HG02938 (cell line): Measurements from ENCODE around the gene ADCY4.
"Not testable (repeated sequence)": the region's sequence is repeated elsewhere in the genome, so short reads cannot be mapped to it uniquely, and the experiment has no call there.

Experiments
- ATAC-seq: cut with Tn5 transposase; IDR thresholded peaks from one replicate; pipeline ENCODE4 v1.9.1; 2021; ENCODE audit warnings: mild to moderate bottlenecking, moderate library complexity; ENCODE audit not compliant: unreplicated experiment

Gene ADCY4

DNA sequence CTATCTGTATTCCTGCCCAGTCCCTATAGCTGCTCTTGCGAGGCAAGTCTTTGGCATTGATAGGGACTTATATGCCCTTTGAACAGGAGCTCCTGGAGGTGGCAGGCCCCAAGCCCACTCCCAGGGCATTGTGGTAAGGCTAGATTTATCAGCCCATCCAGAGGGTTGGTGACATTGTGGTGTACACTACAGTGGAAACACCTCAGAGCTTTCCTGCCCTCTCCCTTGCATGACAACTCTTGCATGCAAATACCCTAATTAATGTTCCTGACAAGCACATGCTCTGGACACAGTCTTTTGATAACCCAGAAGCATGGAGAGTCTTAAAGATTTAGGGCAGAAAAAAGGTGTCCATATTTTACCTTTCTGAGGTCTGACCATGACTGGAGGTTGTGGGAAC, 5.7 kb upstream of the ADCY4 start:
- no peak for ATAC-seq

DNA sequence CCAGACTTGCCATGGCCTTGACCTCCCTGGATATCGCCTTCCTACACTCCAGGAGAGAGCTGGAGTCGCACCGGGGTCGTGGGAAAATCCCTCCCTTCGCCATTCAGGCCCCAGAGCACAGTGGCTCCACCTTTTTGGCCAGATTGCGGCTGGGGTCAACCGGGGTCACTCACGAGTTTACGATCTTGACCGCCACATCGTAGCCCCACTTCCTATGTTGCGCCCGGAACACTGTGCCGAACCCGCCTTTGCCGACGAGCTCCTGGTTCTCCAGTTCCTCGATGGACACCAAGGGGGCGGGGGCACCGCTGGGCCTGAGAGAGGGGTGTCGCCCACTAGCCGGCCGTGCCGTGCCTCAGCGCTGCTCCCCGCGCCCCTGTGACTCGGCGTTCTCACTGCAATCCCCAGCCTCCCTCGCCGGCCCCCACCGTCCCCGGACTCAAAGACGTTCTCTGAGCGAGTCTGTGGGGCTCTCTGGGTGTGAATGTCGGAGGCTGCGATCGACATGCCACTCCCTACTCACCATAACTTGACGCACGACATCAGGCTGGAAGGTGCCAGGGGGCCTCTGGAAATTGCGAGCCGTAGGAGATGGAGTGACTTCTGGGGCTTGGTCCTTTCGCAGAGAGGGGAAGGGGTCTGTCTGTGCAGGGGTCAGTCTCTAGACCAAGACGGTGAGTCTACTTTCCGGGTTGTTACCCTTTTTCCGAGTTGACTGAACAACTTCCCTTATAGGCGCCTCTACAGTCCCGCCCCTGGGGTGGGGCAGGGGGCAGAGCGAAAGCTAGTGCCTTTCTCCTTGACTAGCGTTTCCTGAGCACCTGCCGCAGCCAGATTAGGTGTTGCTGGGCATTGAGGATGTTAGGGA, 4.6 kb upstream of the ADCY4 start, which contains the start of gene RIPK3:
Gene RIPK3 (minus strand): TSS at position 708 of the 868 bp plus-strand sequence. CDS start 165 bp downstream, at position 543.
- ATAC-seq = peak; percentile 65

DNA sequence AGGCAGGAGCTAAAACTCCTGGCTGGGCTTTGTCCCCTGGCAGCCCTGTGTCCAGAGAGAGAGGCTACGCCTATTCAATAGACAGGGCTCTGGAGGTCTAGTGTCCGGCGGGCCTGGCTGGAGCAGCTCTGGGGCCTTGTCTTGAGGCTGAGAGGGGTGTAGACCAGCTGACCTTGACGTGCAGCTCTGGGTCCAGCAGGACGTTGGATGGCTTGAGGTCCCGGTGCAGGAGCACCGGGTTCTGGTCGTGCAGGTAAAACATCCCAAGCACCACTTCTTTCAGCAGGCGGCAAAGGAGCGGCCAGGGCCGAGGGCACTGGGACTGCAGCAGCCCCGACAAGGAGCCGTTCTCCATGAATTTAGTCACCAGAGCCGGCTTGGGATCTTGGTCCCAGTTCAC, 4.0 kb upstream of the ADCY4 start:
- no peak for ATAC-seq

DNA sequence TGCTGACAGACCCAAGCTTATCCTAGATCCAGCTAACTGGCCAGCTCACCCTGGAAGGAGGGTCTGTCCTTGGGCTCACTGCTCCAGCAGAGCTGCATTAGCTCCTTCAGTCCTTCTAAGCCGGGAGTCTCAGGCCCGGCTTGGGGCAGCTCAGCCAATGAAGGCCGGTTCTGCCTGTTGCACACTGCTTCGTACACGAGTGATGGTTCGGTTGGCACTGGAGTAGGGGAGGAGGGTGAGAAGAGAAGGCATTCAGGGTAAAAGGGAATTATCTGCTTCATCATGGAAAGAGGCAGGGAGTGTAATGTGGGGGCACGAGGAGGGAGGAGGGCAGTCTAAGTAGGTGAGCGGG, 2.9 kb upstream of the ADCY4 start:
- no peak for ATAC-seq

DNA sequence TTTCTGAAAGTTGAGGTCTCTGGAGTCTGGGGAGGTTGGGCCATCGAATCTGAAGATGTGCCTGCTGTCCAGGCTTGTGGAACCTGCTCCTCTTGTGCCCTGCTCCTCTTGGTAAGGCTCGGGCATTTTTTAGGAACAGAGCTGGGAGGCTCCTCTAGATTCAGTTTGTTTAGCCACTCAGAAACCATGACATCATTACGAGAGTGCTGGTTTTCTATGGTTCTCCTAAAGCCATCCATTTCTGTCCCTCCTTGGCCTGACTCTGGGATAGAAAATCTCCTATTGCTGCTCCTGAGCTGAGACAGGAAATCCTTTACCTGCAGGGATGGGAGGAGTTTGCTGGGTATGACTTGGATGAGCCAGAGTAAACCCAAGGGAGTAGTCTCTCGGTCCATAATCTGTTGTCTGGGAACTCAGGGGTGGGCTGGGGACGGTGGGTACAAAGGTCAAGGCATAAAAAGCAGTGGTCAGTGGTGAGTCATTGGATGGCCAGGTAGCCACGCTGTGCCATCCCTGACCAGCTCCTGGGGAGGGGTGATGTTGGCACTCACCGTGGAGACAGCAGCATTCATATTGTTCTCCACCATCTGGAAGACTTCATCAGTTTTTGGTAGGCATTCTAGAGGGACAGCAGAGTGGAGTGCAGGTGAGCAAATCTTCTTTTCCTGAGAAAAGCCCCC, 2.4 kb upstream of the ADCY4 start:
- no peak for ATAC-seq

DNA sequence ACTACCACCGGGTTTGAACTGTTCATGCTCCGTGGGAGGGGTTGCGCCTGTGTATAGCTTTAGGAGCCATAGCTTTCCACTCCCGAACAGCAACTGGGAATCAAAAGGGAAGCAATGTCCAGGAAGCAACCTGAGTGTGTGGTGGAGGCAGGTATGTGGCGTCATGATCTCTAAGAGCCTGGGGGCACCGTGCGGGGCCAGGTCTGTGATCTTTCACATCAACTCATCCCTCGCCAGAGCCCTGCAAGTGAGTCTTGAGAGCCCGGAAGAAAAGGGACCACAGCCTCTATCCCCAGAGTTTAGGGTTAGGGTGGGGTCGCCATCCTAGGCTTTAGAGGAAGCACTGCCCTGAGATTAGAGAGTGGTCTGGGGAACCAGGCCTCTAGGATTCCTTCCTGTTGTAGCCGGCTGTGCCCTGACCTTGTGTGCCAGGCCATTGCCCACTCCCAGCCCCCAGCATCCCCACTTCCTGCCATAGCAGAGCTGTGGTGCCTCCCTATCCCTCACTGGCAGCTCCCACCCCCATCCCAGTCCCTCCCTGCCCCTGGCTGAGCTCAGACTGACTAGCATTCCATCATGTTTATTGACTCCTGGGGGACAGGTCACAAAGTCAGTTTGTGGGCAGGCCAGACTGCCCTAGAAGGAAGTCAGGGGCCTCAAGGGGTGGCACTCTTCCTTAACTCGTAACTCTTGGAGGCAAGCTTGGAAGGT, 745 bp upstream of the ADCY4 start:
- no peak for ATAC-seq

DNA sequence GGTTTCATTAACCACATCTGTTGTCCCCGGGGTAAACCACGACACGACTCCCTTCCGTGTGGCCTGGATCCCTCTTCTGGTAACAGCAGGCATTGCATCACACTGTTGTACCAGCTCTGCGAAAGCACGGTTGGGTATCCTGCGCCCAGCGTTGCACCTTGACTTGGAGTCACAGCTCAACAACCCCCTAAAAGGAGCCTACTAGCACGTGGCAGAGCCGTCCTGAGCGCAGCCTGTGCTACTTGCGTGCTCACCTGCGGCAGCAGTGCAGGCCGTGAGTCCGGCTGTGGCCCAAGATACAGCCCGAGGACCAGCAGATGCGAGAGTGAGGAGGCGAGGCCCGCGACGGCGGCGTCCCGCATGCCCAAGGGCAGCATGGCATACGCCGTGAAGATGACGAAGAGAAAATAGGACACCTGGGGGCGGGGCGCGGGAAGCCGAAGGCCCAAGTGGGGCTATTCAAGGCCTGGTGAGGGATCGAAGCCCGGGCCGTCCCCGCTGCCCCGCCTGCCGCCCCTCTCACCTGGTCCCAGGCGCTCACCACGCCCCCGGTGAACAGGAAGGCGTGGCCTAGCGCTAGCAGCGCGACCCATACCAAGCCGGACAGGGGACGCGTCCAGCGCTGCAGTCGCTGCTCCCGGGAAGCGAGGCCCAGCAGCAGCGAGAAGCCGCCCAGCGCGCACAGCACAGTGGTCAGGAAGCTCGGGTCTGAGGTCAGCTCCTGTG, 2.4 kb downstream of the ADCY4 start:
- peak; percentile 83 for ATAC-seq

DNA sequence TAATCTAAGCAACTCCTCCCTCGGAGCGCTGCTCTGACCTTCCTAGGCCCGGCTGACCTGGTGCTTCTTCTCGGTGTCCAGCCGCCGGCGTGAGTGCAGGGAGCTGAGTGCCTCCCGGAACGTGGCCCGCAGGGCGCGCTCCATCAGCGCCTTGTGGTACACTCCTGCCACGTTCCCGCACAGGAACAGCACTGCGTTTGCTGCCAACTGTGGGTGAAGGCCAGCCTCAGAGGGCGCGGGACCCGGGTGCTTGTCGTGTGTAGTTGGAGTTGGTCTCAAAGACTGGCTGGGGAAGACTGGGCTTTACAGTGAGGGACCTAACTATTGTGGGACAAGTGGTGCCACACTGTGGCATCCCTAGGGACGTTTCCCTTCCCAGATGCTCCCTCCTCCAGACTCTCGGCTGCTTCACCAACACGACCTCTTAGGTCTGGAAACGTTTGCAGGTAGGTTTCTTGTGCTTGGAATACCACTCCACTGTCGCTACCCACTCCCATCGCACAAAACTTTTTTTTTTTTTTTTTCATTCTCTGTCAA, 3.1 kb downstream of the ADCY4 start:
- no peak for ATAC-seq

DNA sequence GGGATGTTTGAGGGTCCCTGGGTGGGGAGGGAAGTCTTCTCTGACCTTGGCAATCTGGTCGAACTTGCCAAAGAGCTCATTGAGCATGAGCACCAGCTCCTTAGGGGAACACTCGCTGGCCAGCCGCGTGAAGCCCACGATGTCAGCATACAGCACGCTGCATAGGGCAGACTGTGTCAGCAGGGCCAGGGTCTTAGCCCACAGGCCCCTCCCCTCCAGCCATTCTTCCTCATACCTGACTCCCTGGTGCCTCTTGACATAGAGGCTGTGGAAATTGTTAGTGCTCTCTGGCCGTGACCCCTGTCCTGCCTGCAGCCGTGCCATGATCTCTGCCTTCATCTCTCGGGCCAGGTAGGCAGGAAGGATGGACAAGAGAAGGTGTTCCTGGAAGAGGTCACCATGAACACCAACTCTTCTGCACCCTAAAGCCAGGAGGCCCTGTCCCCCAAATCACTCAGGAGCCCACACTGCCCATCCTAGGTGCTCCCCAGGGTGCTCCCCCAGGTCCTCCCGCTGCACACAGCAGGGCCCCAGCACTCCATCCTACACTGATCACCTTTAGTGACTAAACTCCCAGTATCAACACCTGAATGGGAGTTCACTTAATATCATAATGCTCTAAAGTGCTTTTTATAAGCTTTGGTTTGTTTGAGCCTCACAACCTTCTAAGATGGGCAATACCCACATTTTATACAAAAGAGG, 3.7 kb downstream of the ADCY4 start:
- ATAC-seq = no peak

DNA sequence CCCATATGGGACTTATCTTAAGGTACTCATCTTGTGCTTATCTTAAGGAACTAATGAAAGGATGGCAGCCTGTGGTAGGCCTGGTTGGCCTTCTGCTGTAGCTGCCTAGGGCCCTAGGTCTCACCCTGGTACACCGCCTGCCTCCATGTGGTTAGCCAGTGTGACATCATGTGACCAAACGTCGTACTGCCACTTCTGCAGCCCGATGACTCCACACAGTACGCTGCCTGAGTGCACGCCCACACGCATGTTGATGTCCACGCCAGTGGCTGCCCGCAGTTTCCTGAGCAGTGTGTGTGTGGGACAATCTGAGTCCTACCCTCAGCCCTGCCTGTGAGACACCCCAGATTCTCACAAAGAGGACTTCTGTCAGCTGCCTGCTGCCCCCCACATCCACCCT, 5.1 kb downstream of the ADCY4 start:
- no peak for ATAC-seq

DNA sequence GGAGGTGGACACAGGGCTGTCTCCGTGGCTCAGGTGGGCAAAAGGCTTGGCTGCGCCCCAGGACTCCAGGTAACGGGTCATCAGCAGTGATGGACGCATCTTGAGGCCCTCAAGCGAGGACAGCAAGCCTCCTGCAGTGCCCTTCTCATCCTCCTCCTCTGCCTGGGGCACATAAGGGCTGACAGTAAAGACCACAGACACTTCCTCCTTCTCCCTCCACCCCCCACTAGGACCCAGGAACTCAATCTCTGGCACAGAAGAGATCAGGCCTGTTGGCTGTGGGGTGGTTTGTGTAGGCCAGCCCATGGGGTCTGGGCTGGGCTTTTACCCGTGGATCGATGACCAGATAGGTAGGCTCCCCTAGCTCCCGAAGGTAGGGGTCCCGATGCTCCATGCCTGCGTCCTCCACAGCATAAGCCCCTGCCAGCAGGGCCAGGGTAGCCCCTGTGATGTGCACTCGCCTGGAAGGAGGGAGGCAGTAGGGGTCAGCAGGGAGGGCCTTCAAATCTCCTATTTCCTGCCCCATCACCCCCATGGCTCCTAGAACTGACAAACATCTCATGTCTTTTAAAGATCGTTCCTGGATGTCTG, 5.7 kb downstream of the ADCY4 start:
- no peak for ATAC-seq

DNA sequence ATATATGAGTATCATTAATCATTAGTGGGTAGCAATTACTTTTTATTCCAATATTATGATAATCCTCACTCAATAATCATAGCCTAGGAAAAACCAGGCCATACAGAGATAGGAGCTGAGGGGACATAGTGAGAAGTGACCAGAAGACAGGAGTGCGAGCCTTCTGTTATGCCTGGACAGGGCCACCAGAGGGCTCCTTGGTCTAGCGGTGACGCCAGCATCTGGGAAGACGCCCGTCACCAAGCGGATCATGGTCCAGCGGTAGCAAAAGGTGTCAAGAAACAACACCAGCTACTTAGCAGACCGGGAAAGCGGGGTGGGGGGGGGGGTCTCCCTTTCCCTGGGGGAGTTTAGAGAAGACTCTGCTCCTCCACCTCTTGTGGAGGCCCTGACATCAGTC, 7.0 kb downstream of the ADCY4 start:
- not testable (repeated sequence) for ATAC-seq

DNA sequence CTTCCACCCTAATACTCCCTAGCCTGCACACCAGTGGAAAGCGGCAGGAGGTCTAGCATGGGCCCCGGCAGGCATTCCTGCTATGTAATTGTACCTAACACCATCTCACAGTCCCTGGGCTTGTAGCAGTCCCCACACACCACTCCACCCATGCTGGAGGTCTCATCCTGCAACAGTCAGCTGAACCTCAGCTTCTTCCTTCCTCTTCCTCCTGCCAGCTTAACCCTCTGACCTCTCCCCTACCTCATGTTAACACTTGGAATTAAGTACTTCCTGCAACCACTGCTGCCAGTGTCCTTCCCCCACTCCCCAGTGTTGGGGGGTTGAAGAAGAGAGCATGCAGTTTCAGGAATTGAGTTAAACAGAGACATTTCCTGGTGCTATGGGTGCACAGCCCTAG, 7.6 kb downstream of the ADCY4 start:
- no peak for ATAC-seq

DNA sequence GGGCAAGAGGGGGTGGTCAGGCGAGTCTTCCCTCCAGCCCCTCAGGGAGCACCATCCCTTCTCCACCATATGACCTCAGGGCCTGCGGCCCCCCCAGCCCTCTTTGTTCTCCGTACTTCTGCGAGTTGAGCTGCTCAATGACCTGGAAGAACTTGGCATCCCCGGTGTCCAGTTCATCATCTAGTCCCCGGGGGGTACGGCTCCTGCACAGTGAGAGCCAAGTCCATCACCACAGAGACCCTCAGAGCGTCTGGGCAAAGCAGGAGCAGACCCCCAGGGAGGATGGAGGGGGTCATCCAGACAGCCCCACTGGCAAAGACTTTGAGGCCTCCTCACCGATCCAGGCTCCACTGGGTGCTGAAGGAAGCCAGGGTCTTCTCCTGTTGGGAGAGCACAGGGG, 8.9 kb downstream of the ADCY4 start:
- no peak for ATAC-seq

DNA sequence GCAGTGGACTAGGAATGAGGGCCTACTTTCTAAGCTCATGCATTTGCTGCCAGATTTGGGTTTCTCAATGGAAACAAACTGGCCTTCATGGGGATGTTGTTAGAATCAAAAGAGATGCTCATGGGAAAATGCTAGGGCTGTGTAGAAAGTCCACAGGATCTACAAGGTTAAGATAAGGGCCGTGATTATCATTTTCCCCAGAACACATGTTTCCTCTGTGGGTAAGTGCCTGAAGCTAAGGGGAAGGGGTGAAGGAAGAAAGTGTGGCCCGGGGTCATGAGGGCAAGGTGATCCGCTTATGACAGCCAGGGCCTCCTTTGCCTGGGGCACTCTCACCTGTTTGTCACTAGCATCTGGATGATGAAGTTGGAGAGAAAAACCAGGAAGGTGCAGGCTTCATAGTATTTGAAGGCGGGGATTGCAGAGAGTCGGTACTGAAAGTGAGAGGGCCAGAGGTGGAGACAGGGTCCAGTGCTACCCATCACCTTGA, 9.8 kb downstream of the ADCY4 start:
- no peak for ATAC-seq

DNA sequence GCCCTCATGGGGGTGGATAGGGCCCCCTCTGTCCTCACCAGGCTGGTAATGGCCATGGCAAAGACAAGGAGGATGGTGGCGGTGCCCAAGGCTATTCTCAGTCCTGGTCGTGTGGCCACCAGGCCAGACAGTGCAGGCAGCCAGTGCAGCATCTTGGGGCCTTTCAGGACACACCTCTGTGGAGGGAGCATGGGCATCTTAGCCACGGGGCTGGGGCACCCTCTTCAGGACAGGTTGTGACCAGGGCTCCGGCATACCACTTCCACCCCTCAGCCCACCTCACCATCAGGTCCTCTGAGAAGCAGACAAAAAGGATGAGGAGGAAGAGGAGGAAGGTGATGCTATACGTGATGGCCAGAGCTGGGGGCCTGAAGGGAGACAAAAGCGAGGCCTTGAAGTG, 10.8 kb downstream of the ADCY4 start:
- no peak for ATAC-seq

DNA sequence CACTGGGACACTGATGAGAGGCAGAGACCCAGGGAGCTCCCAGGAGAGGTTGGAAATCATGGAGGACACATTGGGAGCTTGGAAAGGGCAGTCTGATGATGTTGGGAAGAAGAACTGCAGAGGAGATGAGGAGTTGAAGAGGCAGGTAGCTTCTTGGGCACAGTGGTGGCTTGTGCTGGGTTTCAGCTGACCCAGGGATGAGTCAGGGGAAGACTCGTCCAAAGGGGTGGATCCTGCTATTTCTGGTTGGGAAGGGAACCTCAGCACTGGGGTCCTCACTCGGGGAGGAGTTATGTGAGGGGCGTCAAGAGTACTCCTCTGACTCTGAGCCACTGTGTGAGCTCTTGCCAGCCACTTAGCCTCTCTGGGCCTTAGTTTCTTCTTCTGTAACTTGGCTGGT, 11.5 kb downstream of the ADCY4 start:
- ATAC-seq = no peak

DNA sequence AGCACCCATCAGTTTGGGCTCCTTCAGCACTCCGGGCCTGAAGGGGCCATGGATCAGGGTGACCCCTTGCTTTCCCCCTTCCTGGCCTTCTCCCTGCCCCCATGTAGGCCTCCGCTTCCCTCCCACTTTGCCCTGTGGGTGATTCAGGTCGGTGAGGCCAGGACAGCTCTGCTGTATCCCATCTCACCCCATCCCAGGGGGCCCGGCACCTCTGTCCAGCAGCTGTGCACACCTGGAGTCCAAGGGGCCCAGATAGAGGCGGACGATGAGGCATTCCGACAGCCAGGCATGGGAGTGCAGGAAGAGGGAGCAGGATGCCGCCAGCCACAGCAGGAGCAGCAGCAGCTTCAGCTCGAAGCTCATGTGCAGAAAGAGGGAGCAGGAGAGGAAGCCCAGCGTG, 12.2 kb downstream of the ADCY4 start:
- no peak for ATAC-seq

DNA sequence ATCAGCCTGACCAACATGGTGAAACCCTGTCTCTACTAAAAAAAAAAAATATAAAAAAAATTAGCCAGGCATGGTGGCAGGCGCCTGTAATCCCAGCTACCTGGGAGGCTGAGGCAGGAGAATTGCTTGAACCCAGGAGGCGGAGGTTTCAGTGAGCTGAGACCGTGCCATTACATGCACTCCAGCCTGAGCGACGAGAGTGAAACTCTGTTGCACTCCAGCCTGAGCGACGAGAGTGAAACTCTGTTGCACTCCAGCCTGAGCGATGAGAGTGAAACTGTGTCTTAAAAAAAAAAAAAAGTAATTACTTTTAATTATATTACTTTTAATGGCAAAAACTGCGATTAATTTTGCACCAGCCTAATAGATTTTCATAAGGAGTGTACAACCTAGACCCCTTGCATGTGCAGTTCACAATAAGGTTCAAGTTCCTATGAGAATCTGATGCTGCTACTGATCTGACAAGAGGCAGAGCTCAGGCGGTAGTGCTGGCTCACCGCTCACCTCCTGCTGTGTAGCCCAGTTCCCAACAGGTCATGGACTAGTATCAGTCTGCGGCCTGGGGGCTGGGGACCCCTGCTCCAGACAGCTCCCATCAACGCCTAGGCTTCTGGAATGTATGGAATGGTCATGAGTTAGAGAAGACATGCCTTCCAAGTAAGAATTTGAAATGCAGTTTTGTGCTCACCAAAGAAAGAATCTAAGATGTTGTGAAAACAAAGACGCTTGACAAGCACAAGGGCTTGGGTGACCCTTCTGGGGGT, 13.5 kb downstream of the ADCY4 start:
- ATAC-seq = no peak
